Measurements from ENCODE around the gene EEA1.
A peak's percentile ranks its signal among the peaks of the same experiment; 100 is the strongest.
"Not testable (repeated sequence)": the region's sequence is repeated elsewhere in the genome, so short reads cannot be mapped to it uniquely, and the experiment has no call there.

EEA1 gene

DNA sequence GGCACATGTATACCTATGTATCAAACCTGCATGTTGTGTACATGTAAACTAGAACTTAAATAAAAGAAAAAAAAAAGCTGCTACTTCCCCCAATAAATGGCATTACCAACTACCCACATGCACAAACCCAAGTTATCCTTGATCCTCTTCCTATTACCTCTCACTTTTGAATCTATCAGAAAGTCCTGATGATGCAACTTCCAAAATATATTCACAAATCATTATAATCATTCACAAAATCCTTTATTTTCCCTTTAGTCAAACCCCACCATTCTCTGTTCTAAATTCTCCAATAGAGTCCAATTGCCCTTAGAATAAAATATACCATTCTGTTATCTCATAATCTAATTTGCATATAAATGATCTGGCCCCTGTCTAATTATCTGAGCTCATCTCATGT is 134.3 kb downstream of the EEA1 start:
- DNase-seq = no peak

GRCh38 chr12:92794356-92794755 is 134.7 kb downstream of the EEA1 start:
- not testable (repeated sequence) for DNase-seq

DNA sequence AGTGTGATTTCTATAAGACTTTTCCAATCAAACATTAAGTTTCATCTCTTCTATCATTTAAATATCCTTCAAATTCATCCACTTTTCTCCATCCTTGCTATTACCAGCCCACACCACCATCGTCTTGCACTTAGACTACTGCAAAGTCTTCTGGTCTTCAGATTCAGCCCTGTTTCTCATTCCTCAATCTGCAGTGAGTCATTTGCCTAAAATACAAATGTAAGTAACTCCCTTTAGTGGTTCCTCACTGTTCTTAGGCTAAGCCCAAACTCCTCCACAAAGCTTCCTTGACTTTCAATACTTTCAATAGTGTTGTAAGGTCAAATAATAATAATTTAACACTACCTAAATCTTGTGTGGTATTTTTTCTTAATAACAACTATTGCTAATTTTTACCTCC is 143.1 kb downstream of the EEA1 start:
- DNase-seq = peak; percentile 20 to 50

DNA sequence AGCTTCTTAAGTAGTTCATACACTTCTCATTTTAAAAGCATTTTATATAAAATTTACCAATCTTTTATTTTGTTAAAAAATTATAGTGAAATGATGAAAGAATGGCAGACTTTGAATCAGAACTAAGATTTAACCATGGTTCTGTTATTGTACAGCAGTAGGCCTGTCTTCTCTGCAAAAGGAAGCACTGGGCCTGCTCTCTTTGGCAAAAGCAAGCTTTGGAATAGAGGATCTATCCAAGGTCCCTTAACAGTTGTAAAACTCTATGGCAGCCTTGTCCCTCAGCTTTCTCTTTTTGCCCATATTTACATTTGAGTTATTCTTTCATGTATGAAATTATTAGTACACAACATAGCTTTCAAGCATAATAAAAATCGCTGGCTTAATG is 143.5 kb downstream of the EEA1 start:
- DNase-seq = no peak

GRCh38 chr12:92784797-92785562 is 144.1 kb downstream of the EEA1 start:
- DNase-seq = peak; percentile 29 to 71

DNA sequence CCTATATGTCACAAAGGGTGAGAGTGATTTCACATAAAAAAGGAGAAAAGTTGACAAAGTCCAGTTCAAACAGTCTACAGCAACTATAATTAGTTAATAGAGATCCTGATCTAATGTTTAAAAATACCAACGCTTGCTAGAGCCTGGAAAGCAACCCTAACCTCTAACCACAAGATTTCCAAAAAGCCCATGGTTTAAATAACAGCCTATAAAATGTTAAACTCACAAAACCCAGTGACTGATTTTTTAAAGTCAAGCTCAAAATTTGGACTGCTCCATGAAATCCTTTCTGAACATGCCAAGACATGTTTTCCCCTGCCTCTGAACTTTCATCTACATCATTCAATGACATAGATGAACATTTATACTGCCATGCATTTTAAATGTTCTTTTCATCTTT is 144.7 kb downstream of the EEA1 start:
- no peak for DNase-seq

DNA sequence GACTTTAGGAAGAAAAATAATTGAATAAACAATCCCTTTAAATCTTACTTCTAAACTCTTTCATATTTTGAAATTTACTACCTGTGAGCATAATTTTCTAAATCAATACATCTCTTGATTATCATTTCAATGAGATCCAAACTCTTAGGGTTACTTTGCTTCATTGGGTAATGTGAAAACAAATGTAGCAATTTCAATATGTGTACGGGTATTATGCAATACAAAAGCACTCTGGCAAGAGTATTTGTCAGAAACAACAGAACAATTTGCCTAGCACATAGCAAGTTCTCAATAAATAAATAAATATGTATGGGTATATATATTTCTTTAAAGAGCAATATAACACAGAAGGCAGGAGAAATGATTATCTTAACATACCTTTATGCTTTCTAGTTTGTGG is 149.2 kb downstream of the EEA1 start:
- peak; percentile 31 to 53 for DNase-seq

- no peak for DNase-seq
These were observed 150.6 kb downstream of the EEA1 start for GRCh38 chr12:92778525-92778924.

- no peak for DNase-seq
These were observed 153.7 kb downstream of the EEA1 start for GRCh38 chr12:92775416-92775815.

DNA sequence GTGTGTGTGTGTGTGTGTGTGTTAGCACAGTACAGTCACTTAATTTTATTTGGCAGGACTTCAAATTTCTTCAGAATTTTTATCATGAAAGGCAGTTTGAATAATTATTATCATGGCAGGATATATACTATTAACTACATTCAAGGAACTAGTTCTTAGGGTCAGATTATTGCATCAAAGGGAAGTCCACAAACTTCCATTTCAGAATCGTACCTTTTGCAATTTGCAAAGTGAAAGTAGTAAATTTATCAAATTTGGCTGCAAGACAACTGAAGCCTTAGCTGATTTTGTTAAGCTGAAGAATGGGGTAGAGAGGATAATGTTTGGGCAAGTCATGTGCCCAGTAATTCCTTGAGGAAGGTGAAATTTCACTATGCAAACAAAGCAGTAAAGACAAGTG is 158.1 kb downstream of the EEA1 start:
- peak; percentile 60 to 70 for DNase-seq

DNA sequence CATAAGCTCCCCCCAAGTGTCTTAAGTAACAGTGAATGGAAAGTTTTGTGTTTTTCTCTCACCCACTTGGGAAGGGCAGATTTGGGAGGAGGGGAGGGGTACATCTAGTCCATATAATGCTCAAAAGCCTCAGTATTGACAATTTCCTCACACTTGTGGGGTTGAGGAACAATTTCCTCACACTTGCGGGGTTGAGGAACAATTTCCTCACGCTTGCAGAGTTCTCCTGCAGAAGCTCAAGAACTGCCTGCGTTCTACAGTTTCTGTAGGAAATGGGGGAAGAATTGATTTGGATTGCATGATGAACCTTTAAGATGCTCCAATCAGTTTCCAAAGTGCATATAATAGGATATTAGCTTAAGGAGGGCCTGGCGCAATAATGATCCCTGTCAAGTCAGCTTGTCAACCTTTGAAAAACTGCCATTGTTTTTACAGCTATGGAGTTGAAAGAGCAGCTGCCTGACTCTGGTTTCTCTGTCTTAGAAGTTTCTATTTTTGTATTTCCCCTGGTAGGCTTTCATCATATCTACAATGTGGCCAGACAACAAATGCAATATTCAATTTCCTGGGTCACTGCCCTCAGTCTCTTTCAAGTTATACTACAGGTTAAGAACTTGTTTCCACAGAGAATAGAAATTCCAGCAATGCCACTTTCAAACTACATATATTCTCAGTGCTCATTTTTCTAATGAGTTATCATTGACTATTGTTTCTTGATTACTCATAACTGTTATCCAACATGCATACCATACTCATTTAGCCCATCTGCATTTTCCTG is 159.8 kb downstream of the EEA1 start:
- DNase-seq = peak; percentile 37 to 45

DNA sequence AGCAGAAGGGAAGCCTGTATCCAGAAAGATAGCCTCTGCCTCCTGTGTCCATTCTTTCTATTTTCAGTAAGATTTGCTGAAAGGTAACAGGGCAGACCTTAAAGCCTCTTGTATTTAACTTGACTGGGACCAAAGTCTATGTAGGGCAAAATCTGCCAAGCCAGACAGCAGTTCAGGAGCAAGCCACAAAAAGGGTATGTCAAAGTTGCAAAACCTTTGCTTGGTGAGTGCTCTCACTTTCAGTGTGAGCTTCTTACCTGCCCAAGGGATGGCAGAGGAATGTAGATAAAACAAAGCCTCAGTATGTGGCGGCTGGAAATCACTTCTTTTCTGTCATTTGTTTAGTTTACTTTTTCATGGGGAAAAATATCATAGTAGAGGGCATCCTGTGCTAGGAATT is 163.2 kb downstream of the EEA1 start:
- no peak for DNase-seq

GRCh38 chr12:92764831-92765230 is 164.3 kb downstream of the EEA1 start:
- DNase-seq = peak in 1 of 2 donors; percentile 10

DNA sequence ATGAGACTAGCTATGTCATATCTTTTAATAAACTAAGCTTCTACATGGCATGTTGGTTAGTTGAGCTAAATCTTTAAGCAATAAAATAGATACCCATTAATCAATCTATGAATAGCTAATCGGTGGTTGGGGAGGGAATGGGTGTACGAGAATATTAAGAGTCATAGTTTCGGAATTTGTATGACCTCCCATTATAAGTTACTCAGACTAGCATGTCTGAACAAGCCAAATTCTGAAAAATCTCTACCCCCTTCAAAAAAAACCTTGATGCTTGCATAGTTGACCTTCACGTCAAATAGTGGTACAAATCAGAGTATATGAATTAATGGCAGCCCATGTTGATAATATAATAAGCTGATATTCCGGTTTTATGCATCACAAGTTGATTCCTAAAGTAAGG is 166.3 kb downstream of the EEA1 start:
- DNase-seq = no peak

- DNase-seq = no peak
These were observed 169.3 kb downstream of the EEA1 start for GRCh38 chr12:92759634-92760268.

DNA sequence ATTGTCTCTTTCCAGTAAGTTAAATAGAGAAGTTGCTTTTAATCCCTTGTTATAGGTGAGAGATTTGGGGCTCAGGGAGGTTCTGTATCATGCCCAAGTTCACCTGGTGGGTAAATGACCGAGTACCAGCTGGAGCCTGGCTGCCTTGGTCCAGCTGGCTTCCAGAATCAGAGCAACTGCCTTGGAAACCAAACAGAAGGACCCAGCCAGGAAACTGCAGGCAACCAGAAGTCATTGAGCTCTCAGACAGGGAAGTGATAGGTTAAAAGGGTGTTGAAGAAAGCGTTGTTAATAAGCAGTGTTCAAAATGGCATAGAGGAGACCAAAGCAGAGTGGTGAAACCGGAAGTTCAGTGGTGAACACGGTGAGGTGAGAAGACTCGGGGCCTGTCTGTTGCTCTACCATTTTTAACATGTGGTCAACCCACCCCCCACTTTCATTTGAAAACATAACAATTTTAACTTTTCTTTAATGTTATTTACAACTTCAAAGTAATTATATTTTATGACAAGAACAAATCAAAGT is 171.4 kb downstream of the EEA1 start:
- DNase-seq = no peak

DNA sequence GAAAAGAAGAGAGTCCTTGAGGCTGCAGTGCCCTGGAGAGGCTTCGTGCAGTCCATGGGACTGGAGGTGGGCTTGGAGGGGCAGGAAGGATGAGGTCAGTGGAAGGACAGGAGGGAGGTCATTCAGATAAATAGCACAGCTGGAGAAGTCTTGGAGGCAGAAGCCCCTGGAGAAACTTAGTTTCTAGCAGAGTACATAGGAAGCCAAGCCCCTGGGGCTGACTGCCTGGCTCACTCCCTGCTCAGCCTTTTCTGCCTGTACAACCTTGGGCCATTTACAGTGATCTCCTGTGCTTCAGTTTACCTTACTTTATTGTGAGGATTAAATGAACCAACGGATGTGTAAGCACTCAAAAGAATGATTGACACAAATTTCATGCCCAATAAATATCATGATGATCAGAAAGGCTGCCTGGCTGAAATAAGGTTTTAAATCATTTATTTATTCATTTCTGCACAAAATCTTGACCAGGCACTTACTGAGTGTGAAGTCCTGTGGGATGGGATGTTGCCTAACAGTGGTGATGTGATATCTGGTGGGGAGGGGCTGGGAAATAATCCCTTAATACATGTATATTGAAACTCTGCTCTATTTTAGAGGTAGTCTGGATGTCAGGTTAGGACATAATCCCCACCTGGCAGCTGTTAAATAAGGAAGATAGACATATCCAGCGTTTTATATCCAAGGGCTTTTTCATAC is 172.0 kb downstream of the EEA1 start:
- DNase-seq = no peak

- DNase-seq = no peak
These were observed 174.9 kb downstream of the EEA1 start for GRCh38 chr12:92753976-92754885.

DNA sequence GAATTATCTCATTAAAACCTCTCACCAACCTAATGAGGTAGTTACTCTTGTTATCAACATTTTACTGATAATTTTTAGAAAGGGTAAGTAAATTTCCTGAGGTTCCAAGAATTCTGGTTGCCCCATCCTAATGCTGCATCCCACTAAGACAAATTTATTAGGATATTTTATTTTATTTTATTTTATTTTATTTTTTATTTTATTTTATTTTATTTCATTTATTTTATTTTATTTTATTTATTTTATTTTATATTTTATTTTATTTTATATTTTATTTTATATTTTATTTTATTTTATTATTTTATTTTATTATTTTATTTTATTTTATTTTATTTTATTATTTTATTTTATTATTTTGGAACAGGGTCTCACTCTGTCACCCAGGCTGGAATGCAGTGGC is 179.4 kb downstream of the EEA1 start:
- DNase-seq = not testable (repeated sequence)

GRCh38 chr12:92747151-92747550 is 181.9 kb downstream of the EEA1 start:
- no peak for DNase-seq

DNA sequence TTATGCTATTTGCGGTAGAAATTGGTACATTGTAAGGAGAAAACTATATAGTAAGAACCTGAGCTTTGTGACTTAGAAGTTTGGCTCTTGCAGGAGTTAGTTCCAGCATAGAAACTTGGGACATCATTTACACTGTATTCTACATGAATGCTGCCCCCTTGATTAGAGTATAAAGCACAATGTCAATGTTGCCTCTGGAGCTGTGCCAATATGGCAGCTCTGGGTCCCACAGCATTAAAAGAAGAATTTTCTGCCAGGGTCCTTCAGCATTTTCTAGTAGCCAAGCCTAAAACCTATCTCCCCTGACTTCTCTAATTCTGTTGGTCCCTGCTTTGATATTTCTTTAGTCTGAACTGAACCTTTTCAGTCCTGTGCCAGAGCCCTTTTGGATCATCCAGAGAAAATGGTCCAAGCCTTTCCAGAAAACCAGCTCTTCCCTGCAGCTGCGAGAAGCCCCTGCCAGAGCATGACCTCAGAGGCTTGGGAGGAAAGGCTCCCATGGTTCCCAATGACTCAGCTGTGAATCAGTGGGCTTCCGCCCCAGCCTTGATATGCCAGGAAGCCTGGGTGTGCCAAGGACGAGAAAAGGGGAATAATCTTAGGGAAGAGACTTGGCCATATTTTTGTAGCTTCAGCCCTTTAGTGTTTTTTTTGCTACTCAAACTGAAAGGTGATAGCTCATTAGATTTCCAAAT is 183.1 kb downstream of the EEA1 start:
- DNase-seq = no peak

Measured in inflammatory macrophage treated with lipopolysaccharide for 1 hour (primary cell).